ENCODE results near the gene PRDX5. TPM values are rescaled to one million over a fixed set of nuclear protein-coding genes. Genes with fewer than 3 reads are reported as not detected.

The PRDX5 gene

DNA sequence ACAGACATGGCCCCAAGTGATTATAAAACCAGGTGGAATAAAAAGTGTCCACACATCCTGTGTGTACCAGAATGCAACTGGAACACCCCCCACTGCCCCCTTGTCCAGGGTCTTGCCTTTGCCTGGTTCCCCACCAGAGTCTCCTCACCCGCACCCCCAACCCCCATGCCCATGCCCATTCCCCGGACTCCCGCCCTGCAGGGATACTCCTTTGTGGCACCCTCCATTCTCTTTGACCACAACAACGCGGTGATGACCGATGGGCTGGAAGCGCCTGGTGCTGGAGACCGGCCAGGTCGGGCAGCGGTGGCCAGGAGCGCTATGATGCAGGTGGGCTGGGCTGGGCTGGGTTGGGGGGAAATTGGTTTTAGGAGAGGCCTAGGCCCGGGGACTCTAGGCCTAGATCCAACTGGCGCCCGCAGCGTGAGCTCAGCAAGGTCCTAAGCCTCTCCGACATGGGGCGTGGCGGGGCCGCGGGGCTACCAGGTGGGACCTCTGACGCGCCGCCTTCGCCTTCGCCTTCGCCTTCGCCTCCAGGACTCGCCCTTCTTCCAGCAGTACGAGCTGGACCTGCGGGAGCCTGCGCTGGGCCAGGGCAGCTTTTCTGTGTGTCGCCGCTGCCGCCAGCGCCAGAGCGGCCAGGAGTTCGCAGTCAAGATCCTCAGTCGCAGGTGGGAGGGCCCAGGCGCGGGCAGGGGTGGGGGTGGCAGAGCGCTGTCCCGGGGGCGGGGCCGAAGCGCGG, 50.2 kb downstream of the PRDX5 start:
- H3K4me2 ChIP-seq (ENCODE audit: low read length), result no peak overlapping the region
- H3K4me3 ChIP-seq (ENCODE audit: low read length), result no peak overlapping the region
- H3K9ac ChIP-seq (ENCODE audit: low read depth, low read length), result no peak overlapping the region
- no peaks in the 10 kb centered on the region for H3K9me3 ChIP-seq (replicated peaks; ENCODE audit: low read length)
- H3K27me3 ChIP-seq (ENCODE audit: control insufficient read depth, insufficient read depth, low read length), result no peaks in the 10 kb centered on the region
- no peaks in the 10 kb centered on the region for H3K4me1 ChIP-seq (ENCODE audit: control insufficient read depth, insufficient read depth, low read length)
- H3K36me3 ChIP-seq (ENCODE audit: insufficient read depth, low read length), result peaks cover 46% of the 10 kb centered on the region

DNA sequence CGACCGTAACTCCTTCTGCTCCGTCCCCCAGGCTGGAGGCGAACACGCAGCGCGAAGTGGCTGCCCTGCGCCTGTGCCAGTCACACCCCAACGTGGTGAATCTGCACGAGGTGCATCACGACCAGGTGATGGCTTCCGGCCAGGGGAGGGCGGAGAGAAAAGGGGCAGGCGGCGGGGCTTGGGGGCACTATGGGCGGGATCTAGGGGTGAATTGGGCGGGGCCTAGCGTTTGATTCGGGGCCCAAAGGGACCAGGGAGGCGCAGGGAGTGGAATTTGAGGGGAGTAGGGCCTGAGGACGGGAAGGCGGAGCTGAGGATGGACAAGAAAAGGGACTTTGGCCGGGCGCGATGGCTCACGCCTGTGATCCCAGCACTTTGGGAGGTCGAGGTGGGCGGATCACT, 50.8 kb downstream of the PRDX5 start:
- Histone ChIP-seq H3K9ac (ENCODE audit: low read depth, low read length) (no peak overlapping the region), H3K36me3 (ENCODE audit: insufficient read depth, low read length) (peaks cover 45% of the 10 kb centered on the region)

GRCh38 chr11:64369440-64370421, 51.8 kb downstream of the PRDX5 start:
- Histone ChIP-seq H3K27me3 (ENCODE audit: control insufficient read depth, insufficient read depth, low read length) (no peaks in the 10 kb centered on the region), H3K9ac (ENCODE audit: low read depth, low read length) (no peak overlapping the region), H3K4me2 (ENCODE audit: low read length) (no peak overlapping the region), H3K36me3 (ENCODE audit: insufficient read depth, low read length) (peaks cover 39% of the 10 kb centered on the region), H3K4me3 (ENCODE audit: low read length) (no peak overlapping the region), H3K4me1 (ENCODE audit: control insufficient read depth, insufficient read depth, low read length) (no peaks in the 10 kb centered on the region), H3K9me3 (replicated peaks; ENCODE audit: low read length) (no peaks in the 10 kb centered on the region)

More for the DNA sequence above, 50.8 kb downstream of the PRDX5 start:
- H3K4me1 ChIP-seq (ENCODE audit: control insufficient read depth, insufficient read depth, low read length), result no peaks in the 10 kb centered on the region
- no peak overlapping the region for H3K4me2 ChIP-seq (ENCODE audit: low read length)
- H3K4me3 ChIP-seq (ENCODE audit: low read length), result no peak overlapping the region
- H3K9me3 ChIP-seq (replicated peaks; ENCODE audit: low read length), result no peaks in the 10 kb centered on the region
- H3K27me3 ChIP-seq (ENCODE audit: control insufficient read depth, insufficient read depth, low read length), result no peaks in the 10 kb centered on the region

GRCh38 chr11:64371201-64371600, 53.3 kb downstream of the PRDX5 start:
- Histone ChIP-seq H3K27me3 (ENCODE audit: control insufficient read depth, insufficient read depth, low read length) (no peaks in the 10 kb centered on the region), H3K4me3 (ENCODE audit: low read length) (no peak overlapping the region), H3K4me1 (ENCODE audit: control insufficient read depth, insufficient read depth, low read length) (no peaks in the 10 kb centered on the region), H3K4me2 (ENCODE audit: low read length) (no peak overlapping the region), H3K36me3 (ENCODE audit: insufficient read depth, low read length) (peaks cover 33% of the 10 kb centered on the region), H3K9me3 (replicated peaks; ENCODE audit: low read length) (no peaks in the 10 kb centered on the region), H3K9ac (ENCODE audit: low read depth, low read length) (no peak overlapping the region)

Small RNA genes within 50 kb of the gene (small RNA-seq; reads per million reads assigned to genes)
- gene MIR1237 (0.42 reads per million), gene MIR7155 (not detected), gene RF00019 (not detected)
